GM21360 (cell line): ENCODE measurements around the gene S100A12.

Source experiments
- ATAC-seq: cut with Tn5 transposase; IDR thresholded peaks from one replicate; pipeline ENCODE4 v1.9.1; 2021; ENCODE audit warnings: mild to moderate bottlenecking, moderate library complexity; ENCODE audit not compliant: unreplicated experiment

S100A12 gene

DNA sequence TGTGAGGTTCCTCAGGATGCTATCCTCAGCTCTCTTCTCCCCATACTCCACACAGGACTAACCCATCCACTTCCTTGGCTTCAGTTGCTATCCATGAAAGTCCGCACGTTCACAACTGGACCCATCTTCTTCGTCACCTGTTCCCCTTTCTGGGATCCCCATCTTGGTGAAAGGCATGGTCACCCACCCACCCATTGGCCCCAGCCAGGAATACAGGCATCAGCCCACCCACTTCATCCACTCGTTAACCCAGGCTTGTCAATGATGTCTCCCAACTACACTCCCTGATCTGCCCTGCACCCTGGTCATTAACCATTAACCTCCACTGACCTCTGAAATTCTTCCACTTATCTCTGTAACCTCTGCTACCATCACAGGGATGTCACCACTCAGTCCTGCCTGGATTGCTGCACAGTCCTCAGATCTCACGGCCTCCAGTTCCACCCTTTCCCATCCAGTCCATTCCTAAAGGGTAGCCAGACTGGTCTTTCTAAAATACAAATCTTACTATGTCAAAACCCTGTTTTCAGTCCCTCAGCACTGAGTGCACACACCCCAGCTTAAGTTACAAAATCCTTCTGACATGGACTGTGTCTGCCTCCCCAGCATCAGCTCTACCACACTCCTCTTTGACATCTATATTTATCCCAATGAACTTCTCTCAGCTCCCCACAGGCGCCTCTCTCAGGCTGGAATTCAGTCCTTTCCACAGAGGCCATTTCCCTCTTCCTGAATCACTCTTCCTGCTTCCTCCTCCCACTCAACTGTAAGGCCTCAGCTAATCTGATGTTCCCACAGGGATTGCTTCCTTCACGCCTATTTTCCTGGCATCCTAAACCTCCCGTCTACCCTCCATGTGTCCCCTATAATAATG lies 37.2 kb downstream of the S100A12 start:
- ATAC-seq = no peak

DNA sequence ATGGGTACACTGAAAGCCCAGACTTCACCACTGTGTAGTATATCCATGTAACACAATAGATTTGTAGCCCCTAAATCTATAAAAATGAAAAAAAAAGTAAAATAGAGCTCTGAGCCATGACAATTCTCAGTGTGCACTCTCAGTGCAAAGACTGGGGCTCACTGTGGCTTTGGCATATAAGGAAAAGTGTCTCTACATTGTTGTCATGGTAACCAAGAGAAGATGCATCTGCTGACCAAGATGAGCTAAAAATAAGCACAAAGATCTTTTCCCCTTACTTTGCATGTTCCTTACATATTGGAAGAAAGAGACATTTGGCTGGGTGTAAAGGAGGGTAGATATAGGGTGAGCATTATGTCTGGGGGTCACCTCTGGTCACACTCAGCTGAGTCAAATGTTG lies 38.8 kb downstream of the S100A12 start:
- no peak for ATAC-seq

DNA sequence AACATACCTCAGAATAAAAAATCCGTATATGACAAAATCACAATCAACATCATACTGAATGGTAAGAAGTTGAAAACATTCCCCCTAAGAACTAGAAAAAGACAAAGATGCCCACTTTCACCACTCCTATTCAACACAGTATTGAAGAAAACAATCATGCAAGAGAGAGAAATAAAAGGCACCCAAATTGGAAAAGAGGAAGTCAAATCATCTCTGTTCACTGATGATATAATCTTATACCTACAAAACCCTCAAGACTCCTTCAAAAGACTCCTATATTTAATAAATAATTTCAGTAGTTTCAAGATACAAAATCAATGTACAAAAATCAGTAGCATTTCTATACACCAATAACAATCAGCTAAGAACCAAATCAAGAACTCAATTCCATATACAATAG lies 41.5 kb downstream of the S100A12 start:
- ATAC-seq = no peak

DNA sequence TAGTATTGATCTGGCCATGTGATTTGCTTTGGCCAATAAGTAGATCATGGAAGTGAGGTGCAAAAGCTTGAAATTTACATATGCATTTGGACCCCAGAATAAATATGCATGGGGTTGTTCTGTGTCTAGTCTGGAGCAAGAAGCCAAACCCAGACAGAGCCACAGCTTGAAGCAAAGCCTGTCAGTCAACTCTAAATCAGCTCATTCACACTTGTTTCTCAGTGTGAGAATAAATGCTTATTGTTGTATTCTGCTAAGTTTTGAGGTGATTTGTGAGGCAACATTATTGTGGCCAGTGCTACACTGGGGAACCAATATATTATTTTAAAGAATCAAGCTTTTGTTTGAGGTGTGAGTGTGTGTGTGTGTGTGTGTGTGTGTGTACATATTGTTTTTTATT lies 50.5 kb downstream of the S100A12 start:
- ATAC-seq = no peak
